PC-3 (cell line): ENCODE data around the gene MAML3. TPM values are rescaled to one million over a fixed set of nuclear protein-coding genes. Genes with fewer than 3 reads are reported as not detected.

ENCODE experiments used
- ATAC-seq: fragments of 200-7000 bp; cut with Tn5 transposase; 2 replicates; pipeline ENCODE4 v1.9.1; 2020; ENCODE audit warnings: mild to moderate bottlenecking, moderate library complexity
- BruUV-seq: library from RNA; stranded (reverse); fragments of 400-500 nt; replicated peaks from 2 replicates; lab custom pipeline; 2021; lab: Mats Ljungman, UMichigan
- CTCF ChIA-PET: fragments of 300-600 bp; sonication (Branson Sonifier 250); formaldehyde crosslinking; loops from one replicate; lab custom pipeline; 2022; ENCODE audit warnings: antibody characterized with exemption; lab: Charles Lee
- POLR2A ChIA-PET: fragments of 300-600 bp; sonication (Branson Sonifier 250); formaldehyde crosslinking; loops from one replicate; lab custom pipeline; 2022; ENCODE audit warnings: antibody characterized with exemption; ENCODE audit not compliant: unreplicated experiment; lab: Charles Lee
- DNase-seq: peaks from one replicate; pipeline ENCODE4 v3.0.0-alpha.2; 2015
- H2AFZ ChIP-seq: fragments of 300-600 bp; sonication (generic); 2 replicates; pipeline ENCODE4 v1.6.0; 2016; ENCODE audit warnings: antibody characterized with exemption, low read length
- H3F3A ChIP-seq: fragments of 300-600 bp; sonication (generic); one replicate; pipeline ENCODE4 v1.6.0; 2017; ENCODE audit warnings: antibody characterized with exemption, low read length, control low read depth, mild to moderate bottlenecking; ENCODE audit not compliant: unreplicated experiment
- H3K27ac ChIP-seq: fragments of 300-600 bp; sonication (generic); 2 replicates; pipeline ENCODE4 v1.5.1; 2016; ENCODE audit warnings: mild to moderate bottlenecking, low read length
- H3K27me3 ChIP-seq: fragments of 300-600 bp; sonication (generic); 2 replicates; pipeline ENCODE4 v1.6.1; 2016; ENCODE audit warnings: low read length, mixed read lengths
- H3K36me3 ChIP-seq: fragments of 300-600 bp; sonication (generic); 2 replicates; pipeline ENCODE4 v1.6.1; 2016; ENCODE audit warnings: low read depth, mixed run types, low read length, mixed read lengths
- H3K4me1 ChIP-seq: fragments of 300-600 bp; sonication (generic); 2 replicates; pipeline ENCODE4 v1.5.1; 2016; ENCODE audit warnings: low read length; ENCODE audit not compliant: insufficient read depth
- H3K4me2 ChIP-seq: fragments of 300-600 bp; sonication (generic); 2 replicates; pipeline ENCODE4 v1.6.0; 2016; ENCODE audit warnings: low read length
- H3K4me3 ChIP-seq: fragments of 300-600 bp; sonication (generic); 2 replicates; pipeline ENCODE4 v1.5.1; 2016; ENCODE audit warnings: mild to moderate bottlenecking, low read length, mixed read lengths
- H3K79me2 ChIP-seq: fragments of 300-600 bp; sonication (generic); 2 replicates; pipeline ENCODE4 v1.6.1; 2017; ENCODE audit warnings: low read length, mixed read lengths
- H3K9ac ChIP-seq: fragments of 300-600 bp; sonication (generic); 2 replicates; pipeline ENCODE4 v1.6.0; 2016; ENCODE audit warnings: mild to moderate bottlenecking, low read length
- H3K9me2 ChIP-seq: fragments of 300-600 bp; sonication (generic); replicated peaks from 2 replicates; pipeline ENCODE4 v1.6.1; 2016; ENCODE audit warnings: mixed run types, low read length, mixed read lengths
- H3K9me3 ChIP-seq: fragments of 300-600 bp; sonication (generic); 2 replicates; pipeline ENCODE4 v1.6.1; 2016; ENCODE audit warnings: low read length, mixed read lengths
- H4K20me1 ChIP-seq: fragments of 300-600 bp; sonication (generic); 2 replicates; pipeline ENCODE4 v1.6.1; 2016; ENCODE audit warnings: low read length, mixed read lengths
- EZH2 ChIP-seq: fragments of 300-600 bp; sonication (generic); IDR thresholded peaks from one replicate; pipeline ENCODE4 v1.6.1; 2017; ENCODE audit warnings: antibody characterized with exemption, mild to moderate bottlenecking, low read length; ENCODE audit not compliant: unreplicated experiment
- EZH2phosphoT487 ChIP-seq: fragments of 300-600 bp; sonication (generic); IDR thresholded peaks from 2 replicates; pipeline ENCODE4 v1.6.1; 2018; ENCODE audit warnings: mild to moderate bottlenecking, antibody characterized with exemption, low read length, borderline replicate concordance
- intact Hi-C: fragments of 100-400 bp; cut with micrococcal nuclease; formaldehyde crosslinking; loops from 2 replicates; pipeline ENCODE4 v1.9.0; 2023
- total RNA-seq: library from RNA; depleted of rRNA; stranded (reverse); fragments of >200 nt; gene quantifications from 2 replicates; pipeline ENCODE4 v1.2.3, GENCODE V29; 2014
- TF ChIP-seq, protein P1 (sequence below): fragments of 300-600 bp; sonication (generic); conservative IDR thresholded peaks from 2 replicates; pipeline ENCODE4 v1.5.1; 2017; ENCODE audit warnings: antibody characterized with exemption, low read depth, mild to moderate bottlenecking, low read length

MAML3 gene
- total RNA-seq, 1 experiment from 2014 or later = 4.3 TPM

DNA sequence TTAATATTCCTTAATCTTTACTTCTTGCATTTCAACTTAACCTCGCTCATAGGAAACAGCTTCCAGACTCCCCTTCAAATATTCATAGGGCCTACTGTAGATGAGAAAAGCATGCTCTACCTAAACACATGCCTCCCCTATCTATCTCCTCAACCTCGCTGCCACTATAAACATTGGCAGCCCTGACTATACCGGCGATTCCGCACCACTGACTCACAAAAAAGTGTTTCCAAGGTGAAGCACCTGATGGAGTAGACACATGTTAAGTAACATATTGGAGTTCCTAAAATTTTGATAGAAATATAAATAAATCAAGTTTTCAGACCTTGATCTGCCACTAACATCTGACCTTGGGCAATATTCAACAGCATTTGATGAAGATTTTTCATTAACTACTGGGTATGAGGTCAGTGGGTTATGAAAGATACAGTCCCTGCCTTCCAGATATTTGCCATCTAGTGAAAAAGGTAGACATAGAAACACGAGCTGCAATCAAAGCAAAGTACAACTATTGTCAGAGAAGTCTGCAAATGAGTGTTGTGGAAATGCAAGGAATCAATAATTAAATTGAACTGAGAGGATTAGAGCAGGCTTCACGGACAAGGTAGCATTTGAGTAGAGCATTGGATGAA, 184.2 kb downstream of the MAML3 start:
- Histone ChIP-seq H3K4me3 (no peak overlapping the region), H3K36me3 (no peaks in the 10 kb centered on the region), H3K4me1 (no peaks in the 10 kb centered on the region), H4K20me1 (no peaks in the 10 kb centered on the region), H3K27me3 (no peaks in the 10 kb centered on the region), H2AFZ (no peak overlapping the region), H3K9ac (no peak overlapping the region), H3K27ac (no peak overlapping the region), H3K9me3 (no peaks in the 10 kb centered on the region), H3K79me2 (no peaks in the 10 kb centered on the region), H3F3A (no peaks in the 10 kb centered on the region), H3K9me2 (no peaks in the 10 kb centered on the region), H3K4me2 (no peak overlapping the region)
- intact Hi-C loops = no loop called here
- no TSS peak for BruUV-seq
- ATAC-seq = no peak
- DNase-seq = no peak
- POLR2A ChIA-PET = interaction anchor here (0.6 kb wide), 1 partner anchor 48 kb away, joined by 3 read pairs; no protein-coding TSS in a partner anchor
- CTCF ChIA-PET = no interaction called here
- TF ChIP-seq, protein P1, sequence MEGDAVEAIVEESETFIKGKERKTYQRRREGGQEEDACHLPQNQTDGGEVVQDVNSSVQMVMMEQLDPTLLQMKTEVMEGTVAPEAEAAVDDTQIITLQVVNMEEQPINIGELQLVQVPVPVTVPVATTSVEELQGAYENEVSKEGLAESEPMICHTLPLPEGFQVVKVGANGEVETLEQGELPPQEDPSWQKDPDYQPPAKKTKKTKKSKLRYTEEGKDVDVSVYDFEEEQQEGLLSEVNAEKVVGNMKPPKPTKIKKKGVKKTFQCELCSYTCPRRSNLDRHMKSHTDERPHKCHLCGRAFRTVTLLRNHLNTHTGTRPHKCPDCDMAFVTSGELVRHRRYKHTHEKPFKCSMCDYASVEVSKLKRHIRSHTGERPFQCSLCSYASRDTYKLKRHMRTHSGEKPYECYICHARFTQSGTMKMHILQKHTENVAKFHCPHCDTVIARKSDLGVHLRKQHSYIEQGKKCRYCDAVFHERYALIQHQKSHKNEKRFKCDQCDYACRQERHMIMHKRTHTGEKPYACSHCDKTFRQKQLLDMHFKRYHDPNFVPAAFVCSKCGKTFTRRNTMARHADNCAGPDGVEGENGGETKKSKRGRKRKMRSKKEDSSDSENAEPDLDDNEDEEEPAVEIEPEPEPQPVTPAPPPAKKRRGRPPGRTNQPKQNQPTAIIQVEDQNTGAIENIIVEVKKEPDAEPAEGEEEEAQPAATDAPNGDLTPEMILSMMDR = no peak
- TF ChIP-seq EZH2 = no peak
- TF ChIP-seq EZH2phosphoT487 = no peak

DNA sequence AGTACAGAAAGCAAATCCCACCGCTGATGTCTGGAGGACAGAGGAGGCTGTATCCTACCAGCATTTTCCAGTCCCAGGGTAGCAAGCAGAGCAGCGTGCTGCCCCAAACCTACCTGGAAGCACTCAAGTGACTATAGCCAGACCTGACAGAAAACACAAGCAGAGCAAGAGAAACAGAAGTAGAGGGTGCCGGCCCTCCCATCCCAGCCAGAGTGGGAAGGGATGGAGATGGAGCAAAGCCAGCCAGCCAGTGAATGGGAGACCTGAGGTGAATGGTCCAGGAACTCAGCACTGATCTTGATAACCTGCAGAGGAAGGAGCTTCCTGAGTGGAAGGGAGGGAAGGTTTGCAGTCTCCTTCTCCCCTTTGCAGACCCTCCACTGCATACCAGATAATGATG, 185.2 kb downstream of the MAML3 start:
- POLR2A ChIA-PET = interaction anchor here (0.6 kb wide), 1 partner anchor 47 kb away, joined by 3 read pairs; no protein-coding TSS in a partner anchor
- CTCF ChIA-PET = no interaction called here

More for the DNA sequence above, 185.2 kb downstream of the MAML3 start:
- no peak overlapping the region for H3K27ac ChIP-seq
- intact Hi-C loops = no loop called here
- H3K79me2 ChIP-seq = no peaks in the 10 kb centered on the region
- no peak overlapping the region for H3K4me2 ChIP-seq
- no TSS peak for BruUV-seq
- no peaks in the 10 kb centered on the region for H3K27me3 ChIP-seq
- no peaks in the 10 kb centered on the region for H3K9me2 ChIP-seq
- no peak for ATAC-seq
- no peak overlapping the region for H2AFZ ChIP-seq
- no peaks in the 10 kb centered on the region for H4K20me1 ChIP-seq
- no peaks in the 10 kb centered on the region for H3K4me1 ChIP-seq
- H3K9me3 ChIP-seq = no peaks in the 10 kb centered on the region
- no peaks in the 10 kb centered on the region for H3K36me3 ChIP-seq
- DNase-seq = no peak
- H3F3A ChIP-seq = no peaks in the 10 kb centered on the region
- H3K4me3 ChIP-seq = no peak overlapping the region
- no peak overlapping the region for H3K9ac ChIP-seq
- TF ChIP-seq EZH2phosphoT487 (no peak), EZH2 (no peak)
- TF ChIP-seq, protein P1 = no peak
